ENCODE data around the gene GAB3. TPM values are rescaled to one million over a fixed set of nuclear protein-coding genes. Genes with fewer than 3 reads are reported as not detected.
"Not testable (repeated sequence)": the region's sequence is repeated elsewhere in the genome, so short reads cannot be mapped to it uniquely, and the experiment has no call there.

Gene GAB3
- total RNA-seq, 1 experiment from 2014 or later = 10.7 TPM

DNA sequence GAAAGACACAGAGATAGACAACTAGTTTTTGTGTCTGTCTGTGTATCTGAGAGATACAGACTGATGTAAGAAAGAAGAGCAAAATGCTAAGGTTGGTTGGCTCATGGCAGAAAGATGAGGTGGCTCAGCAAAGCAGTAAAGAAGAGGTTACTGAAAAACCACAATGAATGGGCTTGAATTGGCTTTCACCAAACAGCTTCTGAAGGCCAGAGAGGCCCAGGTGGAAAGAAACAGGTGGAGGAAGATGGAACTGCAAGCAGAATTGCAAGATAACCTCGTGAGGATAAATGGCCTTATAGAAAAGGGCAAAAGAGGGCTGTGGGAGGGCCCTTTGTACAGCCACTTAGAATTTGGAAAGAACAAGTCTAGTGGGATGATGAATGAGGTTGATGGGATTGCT, 39.6 kb downstream of the GAB3 start:
- no peaks in the 10 kb centered on the region for H3K9me3 ChIP-seq
- H3K4me3 ChIP-seq = no peak overlapping the region
- no peaks in the 10 kb centered on the region for H3K36me3 ChIP-seq
- no peaks in the 10 kb centered on the region for H3K27me3 ChIP-seq
- DNase-seq = no peak

DNA sequence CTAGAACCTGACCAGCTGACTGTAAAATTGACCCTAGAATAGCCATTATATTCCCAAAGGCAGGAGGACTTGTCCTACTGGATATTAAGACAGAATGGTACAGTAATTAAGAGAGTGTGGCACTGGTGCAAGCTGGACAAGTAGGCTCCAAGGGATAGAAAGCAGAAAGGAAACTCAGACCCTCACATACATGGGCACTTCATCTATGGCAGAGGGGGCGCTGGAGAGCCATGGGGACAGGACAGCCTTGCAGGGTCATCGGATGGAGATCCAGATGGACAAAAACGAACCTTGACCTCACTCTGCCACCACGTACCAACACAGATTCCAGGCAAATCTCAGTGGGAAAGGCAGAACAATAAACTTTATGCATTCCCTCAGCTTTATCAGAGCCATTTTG, 40.6 kb downstream of the GAB3 start:
- Histone ChIP-seq H3K36me3 (no peaks in the 10 kb centered on the region), H3K27me3 (no peaks in the 10 kb centered on the region)
- no peak for DNase-seq

DNA sequence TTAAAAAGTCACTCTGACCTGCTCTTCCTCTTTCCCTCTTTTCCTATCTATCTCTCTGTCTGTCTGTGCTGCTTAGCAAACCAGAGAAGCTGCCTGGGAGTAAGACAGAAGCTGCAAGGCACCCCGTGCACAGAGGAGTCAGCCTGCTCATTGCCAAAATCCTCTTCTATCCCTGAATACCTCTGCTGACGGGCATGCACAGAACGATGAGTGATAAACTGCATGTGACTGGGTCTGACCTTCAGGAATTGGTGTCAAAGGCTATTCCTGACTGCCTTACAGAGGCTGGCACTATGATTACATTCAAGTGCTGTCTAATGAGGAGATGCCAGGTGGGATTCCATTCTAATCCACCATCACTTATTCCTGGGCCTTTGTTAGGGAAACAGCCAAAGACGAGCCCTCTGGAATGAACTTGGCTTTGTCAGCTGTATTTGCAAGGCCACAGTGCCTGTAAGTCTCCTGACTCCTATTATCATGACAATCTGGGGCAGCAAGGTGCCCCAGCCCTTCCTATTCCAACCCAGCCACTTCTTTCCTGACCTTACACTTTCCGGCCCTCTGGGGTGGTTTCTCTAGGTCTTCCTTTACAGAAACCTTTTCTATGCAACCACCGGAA, 52.1 kb downstream of the GAB3 start:
- no peaks in the 10 kb centered on the region for H3K36me3 ChIP-seq
- H3K4me3 ChIP-seq = no peak overlapping the region
- DNase-seq = no peak
- no peaks in the 10 kb centered on the region; the same call in 1 of the 2 replicates for H3K9me3 ChIP-seq
- H3K27me3 ChIP-seq = no peaks in the 10 kb centered on the region

More for the DNA sequence above, 40.6 kb downstream of the GAB3 start:
- Histone ChIP-seq H3K9me3 (no peaks in the 10 kb centered on the region), H3K4me3 (no peak overlapping the region)

DNA sequence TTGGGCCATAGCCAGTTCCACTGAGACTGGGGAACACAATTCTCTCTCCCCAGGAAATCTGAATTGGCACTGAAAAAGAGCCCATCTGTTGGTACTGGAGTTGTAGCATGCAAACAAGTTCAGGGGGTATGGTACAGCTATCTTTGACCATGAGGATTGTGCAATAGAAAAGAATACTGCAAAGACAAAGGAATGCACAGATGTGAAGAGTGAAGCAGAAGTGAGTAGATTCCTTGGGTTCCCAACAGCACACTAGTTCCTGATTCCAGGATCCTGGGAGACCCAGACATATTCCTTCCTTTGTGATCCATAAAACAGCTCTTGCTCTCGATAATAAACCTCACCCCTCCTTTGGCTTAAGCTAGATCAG, 54.2 kb downstream of the GAB3 start:
- DNase-seq = no peak
- Histone ChIP-seq H3K27me3 (no peaks in the 10 kb centered on the region), H3K4me3 (no peak overlapping the region), H3K9me3 (no peaks in the 10 kb centered on the region; the same call in 1 of the 2 replicates), H3K36me3 (no peaks in the 10 kb centered on the region)

DNA sequence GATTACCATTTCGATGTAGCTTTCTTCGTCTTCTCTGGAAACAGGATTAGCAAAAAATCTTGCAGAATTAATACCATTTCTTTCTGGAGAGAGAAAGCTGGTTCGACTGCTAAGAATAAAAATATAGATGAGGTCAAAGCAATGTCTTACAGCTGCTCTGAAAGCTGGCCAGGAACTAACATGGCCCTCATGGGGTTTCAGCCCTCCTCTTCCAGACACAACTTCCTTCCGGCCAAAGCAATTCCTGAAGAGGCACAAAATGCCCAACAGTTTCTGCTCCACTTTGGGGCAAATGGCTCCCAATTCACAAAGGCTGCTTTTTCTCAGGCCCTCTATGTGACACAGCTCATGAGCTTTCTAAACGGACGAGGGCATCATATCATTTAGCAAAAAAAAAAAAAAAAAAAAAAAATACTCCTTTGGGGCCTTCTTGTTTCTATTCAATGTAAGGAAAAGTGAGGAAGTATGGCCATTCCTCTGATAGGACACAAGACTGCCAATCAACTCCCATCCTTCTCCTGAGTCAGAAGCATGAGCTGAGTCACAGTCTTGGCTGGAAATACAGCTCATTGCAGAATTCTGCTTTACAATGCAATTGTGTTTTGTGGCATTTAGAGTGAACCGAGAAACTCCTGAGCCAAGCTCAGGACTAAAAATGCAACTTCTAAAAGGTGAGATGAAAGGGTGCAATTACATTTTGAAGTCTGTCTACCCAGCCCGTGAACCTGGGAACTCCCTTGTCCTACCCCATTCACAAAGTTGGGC, 54.8 kb downstream of the GAB3 start:
- H3K9me3 ChIP-seq = no peaks in the 10 kb centered on the region; the same call in 1 of the 2 replicates
- H3K27me3 ChIP-seq = no peaks in the 10 kb centered on the region
- H3K36me3 ChIP-seq = no peaks in the 10 kb centered on the region
- peak; percentile 68 for DNase-seq
- H3K4me3 ChIP-seq = no peak overlapping the region

DNA sequence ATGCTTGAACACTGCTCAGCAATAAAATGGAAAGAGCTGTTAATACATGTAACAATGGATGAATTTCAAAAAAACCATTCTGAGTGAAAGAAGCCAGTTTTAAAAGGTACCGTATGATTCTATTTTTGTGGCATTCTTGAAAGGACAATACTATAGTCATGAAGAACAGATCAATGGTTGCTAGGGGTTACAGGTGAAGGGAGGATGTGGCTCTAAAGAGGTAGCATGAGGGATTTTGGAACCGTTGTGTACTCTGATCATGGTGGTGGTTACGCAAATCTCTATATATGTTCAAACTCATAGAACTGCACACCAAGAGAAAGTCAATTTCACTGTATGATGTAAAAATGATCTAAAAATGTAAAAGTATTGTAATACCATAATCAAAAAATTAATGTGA, 57.5 kb downstream of the GAB3 start:
- Histone ChIP-seq H3K4me3 (no peak overlapping the region), H3K9me3 (no peaks in the 10 kb centered on the region; the same call in 1 of the 2 replicates), H3K36me3 (no peaks in the 10 kb centered on the region), H3K27me3 (no peaks in the 10 kb centered on the region)
- DNase-seq = no peak

DNA sequence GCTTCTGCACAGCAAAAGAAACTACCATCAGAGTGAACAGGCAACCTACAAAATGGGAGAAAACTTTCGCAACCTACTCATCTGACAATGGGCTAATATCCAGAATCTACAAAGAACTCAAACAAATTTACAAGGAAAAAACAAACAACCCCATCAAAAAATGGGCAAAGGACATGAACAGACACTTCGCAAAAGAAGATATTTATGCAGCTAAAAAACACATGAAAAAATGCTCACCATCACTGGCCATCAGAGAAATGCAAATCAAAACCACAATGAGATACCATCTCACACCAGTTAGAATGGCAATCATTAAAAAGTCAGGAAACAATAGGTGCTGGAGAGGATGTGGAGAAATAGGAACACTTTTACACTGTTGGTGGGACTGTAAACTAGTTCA, 60.4 kb downstream of the GAB3 start:
- H3K27me3 ChIP-seq, H3K36me3 ChIP-seq, H3K4me3 ChIP-seq, DNase-seq, H3K9me3 ChIP-seq: not testable (repeated sequence)

DNA sequence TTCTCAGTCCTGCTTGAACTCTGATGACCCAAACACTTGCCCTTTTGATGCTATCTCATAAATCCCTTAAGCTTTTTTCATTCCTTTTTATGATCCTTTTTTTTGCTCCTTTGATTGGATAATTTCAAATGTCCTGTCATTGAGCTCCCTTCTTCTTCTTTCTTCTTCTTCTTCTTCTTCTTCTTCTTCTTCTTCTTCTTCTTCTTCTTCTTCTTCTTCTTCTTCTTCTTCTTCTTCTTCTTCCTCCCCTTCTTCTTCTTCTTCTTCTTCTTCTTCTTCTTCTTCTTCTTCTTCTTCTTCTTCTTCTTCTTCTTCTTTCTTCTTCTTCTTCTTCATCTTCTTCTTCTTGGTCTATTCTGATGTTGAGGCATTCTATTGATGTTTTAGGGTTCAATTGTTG, 78.8 kb downstream of the GAB3 start:
- not testable (repeated sequence) for H3K9me3 ChIP-seq, DNase-seq, H3K36me3 ChIP-seq, H3K27me3 ChIP-seq, H3K4me3 ChIP-seq

DNA sequence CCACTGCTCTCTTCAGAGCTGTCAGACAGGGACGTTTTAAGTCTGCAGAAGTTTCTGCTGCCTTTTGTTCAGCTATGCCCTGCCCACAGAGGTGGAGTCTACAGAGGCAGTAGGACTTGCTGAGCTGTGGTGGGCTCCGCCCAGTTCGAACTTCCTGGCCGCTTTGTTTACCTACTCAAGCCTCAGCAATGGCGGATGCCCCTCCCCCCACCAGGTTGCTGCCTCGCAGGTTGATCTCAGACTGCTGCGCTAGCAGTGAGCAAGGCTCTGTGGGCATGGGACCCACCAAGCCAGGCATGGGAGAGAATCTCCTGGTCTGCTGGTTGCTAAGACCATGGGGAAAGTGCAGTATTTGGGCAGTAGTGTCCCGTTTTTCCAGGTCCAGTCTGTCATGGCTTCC, 80.0 kb downstream of the GAB3 start:
- not testable (repeated sequence) for H3K4me3 ChIP-seq, DNase-seq, H3K36me3 ChIP-seq, H3K9me3 ChIP-seq, H3K27me3 ChIP-seq

DNA sequence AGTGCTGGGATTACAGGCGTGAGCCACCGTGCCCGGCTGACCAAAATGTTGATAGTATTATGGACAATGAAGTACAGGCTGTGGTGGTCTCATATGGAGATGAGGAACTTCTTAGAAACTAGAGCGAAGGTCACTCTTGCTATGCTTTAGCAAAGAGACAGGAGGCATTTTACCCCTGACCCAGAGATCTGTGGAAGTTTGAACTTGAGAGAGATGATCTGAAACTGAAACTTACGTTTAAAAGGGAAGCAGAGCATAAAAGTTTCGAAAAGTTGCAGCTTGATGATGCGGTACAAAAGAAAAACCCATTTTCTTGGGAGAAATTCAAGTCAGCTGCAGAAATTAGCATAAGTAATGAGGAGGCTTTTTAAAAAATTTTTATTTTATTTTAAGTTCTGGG, 89.0 kb downstream of the GAB3 start:
- Histone ChIP-seq H3K27me3 (no peaks in the 10 kb centered on the region), H3K36me3 (no peaks in the 10 kb centered on the region), H3K9me3 (no peaks in the 10 kb centered on the region), H3K4me3 (no peak overlapping the region)
- DNase-seq = no peak

DNA sequence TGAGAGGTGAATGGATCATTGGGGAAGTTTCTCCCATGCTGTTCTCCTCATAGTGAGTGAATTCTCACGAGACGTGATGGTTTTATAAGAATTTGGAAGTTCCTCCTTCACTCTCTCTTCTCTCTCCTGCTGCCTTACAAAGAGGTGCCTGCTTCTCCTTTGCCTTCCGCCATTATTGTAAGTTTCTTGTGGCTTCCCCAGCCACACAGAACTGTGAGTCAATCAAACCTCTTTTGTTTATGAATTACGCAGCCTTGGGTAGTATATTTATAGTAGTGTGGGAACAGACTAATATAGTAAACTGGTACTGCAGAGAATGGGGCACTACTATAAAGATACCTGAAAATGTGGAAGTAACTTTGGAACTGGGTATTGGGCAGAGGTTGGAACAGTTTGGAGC, 89.7 kb downstream of the GAB3 start:
- Histone ChIP-seq H3K9me3 (no peaks in the 10 kb centered on the region), H3K4me3 (no peak overlapping the region), H3K36me3 (no peaks in the 10 kb centered on the region), H3K27me3 (no peaks in the 10 kb centered on the region)
- DNase-seq = no peak

DNA sequence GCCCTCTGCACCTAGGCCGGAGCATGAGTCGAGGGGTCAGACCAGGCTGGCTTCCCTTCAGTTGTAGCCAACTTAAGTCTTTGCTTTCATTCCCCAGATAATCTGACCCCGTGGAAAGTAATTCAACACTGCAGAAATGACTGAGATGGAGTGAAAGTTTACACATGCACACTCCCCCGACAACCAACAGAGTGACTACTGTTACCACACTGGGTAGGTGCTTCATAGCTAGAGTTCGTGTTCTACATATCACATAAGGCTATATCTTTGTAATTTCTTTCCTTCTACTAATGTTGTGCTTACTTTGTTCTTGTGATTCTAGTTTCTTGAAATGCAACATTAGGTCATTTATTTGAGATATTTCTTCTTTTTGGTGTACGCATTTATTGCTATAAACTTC, 90.3 kb downstream of the GAB3 start:
- Histone ChIP-seq H3K27me3 (no peaks in the 10 kb centered on the region), H3K36me3 (no peaks in the 10 kb centered on the region), H3K4me3 (no peak overlapping the region), H3K9me3 (no peaks in the 10 kb centered on the region)
- DNase-seq = no peak

DNA sequence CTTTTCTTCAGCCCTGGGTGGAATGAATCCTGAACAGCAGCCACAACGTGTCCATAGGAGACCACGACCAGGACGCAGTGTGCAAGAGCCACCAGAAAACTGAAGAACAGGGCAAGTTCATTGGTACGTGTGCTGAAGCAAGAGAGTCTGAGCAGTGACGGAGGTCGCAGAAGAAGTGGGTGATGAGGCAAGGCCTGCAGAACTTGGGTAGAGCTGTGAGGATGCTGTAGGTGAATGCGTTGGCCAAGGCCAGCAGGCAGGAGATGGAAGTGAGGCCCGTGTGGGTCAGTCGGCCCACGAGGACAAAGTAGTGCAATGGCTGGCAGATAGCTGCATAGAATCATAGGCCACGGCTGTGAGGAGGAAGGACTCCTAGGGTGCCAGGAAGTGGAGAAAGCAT, 91.9 kb downstream of the GAB3 start:
- Histone ChIP-seq H3K27me3 (no peaks in the 10 kb centered on the region), H3K4me3 (no peak overlapping the region), H3K9me3 (no peaks in the 10 kb centered on the region), H3K36me3 (no peaks in the 10 kb centered on the region)
- no peak for DNase-seq

DNA sequence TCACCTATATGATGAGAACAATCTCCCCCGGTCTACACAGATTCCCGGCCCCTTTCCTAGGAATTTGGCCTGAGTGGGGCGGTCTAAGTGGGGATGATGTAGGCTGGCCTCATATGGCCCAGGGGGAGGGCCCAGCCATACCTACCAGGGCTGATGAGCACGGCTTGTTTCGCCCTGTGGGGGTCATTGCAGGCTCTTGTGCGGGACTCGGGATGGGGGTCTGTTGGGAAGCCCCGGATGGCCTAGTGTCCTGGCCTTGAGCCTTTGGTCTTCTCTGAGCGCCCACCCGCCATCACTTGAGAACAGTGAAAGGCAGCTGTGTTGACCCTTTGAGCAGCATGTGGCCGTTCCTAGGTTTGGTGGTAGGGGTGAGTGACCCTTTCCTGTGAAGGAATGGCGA, 92.7 kb downstream of the GAB3 start:
- no peak for DNase-seq

DNA sequence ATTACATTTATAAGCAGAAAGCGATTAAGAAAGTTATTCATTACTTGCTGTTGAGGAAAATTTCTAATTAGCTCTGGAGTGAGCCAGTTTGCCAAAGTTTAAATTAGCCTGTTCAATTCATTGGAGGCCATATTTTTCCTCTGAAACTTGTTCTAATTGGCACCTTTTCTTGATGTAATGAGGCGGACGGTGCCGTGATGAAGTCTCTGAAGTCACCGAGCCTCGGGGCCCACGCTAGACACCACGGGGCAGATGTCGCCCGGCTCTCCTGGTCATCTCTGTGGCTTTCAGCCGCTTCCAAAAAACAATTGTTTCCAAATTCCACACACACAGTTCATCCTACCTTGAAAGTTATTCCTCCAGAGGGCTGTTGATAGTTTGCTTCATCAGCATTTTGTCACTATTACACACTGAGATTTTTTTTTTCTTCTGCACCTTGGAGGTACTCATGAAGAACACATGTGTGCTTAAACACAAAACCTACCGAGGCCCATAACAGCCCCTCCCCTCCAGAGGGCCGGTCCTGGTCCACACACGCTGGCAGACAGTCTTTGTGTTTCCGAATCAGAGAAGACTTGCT, 93.6 kb downstream of the GAB3 start:
- Histone ChIP-seq H3K9me3 (no peaks in the 10 kb centered on the region), H3K36me3 (no peaks in the 10 kb centered on the region), H3K27me3 (no peaks in the 10 kb centered on the region), H3K4me3 (no peak overlapping the region)
- DNase-seq = no peak

More for the DNA sequence above, 92.7 kb downstream of the GAB3 start:
- Histone ChIP-seq H3K27me3 (no peaks in the 10 kb centered on the region), H3K9me3 (no peaks in the 10 kb centered on the region), H3K36me3 (no peaks in the 10 kb centered on the region), H3K4me3 (no peak overlapping the region)

DNA sequence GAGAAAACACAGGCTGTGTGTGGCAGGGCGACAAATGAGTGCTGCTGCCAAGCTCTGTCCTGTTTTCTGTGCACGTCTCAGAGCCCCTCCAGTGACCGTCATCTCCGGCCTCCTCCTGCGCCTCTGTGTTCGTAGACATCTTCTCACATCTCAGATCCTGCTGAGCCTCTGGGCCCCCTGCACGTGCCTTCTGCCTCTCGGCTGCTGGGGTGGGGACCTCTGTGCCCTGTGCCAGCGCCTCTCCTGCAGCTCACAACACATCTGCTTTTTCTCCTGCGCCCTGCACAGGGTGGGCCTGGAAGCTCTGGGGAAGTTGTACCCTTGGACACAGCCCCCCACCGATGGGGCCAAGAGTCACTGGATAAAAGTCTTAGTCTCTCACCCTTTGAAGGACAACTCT, 95.1 kb downstream of the GAB3 start:
- Histone ChIP-seq H3K27me3 (no peaks in the 10 kb centered on the region), H3K4me3 (no peak overlapping the region), H3K9me3 (no peaks in the 10 kb centered on the region), H3K36me3 (no peaks in the 10 kb centered on the region)
- no peak for DNase-seq

DNA sequence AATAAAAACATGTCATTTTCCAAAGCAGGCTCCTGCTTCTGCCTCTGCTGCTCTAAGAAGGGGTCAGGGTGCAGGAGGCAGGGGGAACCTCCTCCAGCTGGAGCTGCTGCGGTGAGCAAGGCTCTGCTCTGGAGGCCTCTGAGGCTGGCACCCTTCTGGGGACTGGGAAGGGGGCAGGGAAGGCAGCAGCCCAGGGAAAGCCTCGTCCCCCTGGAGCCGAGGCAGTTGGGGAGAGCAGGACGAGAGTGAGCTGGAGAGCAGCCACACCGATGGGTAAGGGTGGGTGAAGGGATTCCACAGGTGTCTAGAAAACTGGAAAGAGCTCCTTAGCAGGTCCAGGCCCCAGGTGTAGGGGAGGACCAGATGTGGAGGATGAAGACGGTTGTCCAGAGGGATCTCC, 95.5 kb downstream of the GAB3 start:
- DNase-seq = no peak
- no peaks in the 10 kb centered on the region for H3K27me3 ChIP-seq
- no peaks in the 10 kb centered on the region for H3K9me3 ChIP-seq
- H3K4me3 ChIP-seq = no peak overlapping the region
- H3K36me3 ChIP-seq = no peaks in the 10 kb centered on the region

DNA sequence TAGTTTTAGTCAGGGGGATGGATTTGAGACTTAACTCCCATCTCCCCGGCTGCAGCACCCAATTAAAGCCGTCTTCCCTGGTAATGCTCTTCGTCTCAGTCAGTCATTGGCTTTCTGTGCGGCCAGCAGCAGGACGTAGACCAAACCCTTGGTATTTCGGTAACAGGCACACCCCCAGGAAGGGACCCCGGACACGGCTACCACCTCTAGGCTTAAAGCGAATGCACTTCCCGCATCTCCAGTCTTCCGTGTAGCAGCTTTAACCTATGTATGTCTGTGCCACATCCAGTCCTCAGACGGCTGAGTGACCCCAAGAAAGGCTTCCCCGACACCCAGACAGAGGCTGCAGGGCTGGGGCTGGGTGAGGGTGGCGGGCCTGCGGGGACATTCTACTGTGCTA, 96.0 kb downstream of the GAB3 start:
- no peaks in the 10 kb centered on the region for H3K27me3 ChIP-seq
- H3K4me3 ChIP-seq = no peak overlapping the region
- H3K36me3 ChIP-seq = no peaks in the 10 kb centered on the region
- no peaks in the 10 kb centered on the region for H3K9me3 ChIP-seq
- DNase-seq = no peak
